ENCODE data around the gene REEP1. TPM values are rescaled to one million over a fixed set of nuclear protein-coding genes. Genes with fewer than 3 reads are reported as not detected.

The REEP1 gene
- total and polyA plus RNA-seq, 9 of the 15 experiments (the other 6 are each of a cell fraction or from before 2014, with no cell fraction given) = 0.11 to 0.67 (median 0.13) TPM

DNA sequence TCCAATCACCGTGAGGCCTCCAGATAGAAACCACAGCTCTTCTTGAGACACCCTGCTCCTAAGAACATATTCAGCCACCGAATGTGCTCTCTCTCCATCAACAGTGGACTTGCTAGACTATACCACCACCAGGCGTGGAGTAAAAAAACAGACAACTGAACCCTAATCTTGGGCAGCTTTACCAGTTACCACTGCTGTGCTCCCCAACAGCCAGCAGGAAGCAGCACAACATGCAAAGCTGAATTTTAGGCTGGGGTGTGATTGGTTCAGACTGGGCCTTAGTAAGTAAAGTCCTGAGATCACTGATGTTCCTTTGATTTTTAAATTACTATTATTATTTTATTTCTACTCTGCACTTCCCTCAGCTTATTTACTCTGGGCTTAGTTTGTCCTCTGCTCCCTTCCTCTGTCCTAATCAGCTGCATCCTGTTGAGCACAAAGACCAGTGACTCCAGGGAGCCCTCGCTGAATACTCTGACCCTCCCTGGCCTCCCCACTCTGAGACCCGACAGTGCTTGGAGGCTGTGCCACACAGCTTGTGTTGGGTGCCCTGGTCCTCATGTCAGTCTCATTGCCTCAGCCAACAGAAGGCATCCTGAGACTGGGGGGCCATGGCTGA, 116.3 kb downstream of the REEP1 start (continued):
- TF ChIP-seq MEIS2 (IDR thresholded peaks at IDR 0.05; ENCODE audit: partially characterized antibody) (no peak), HNRNPH1 (optimal IDR thresholded peaks at IDR 0.05; ENCODE audit: low read depth, low read length) (no peak), FOXA3 (CRISPR knock-in tag; conservative IDR thresholded peaks at IDR 0.05 in 1 of 2, IDR thresholded peaks at IDR 0.05 in 1 of 2) (no peak), RBM22 (IDR thresholded peaks at IDR 0.05; ENCODE audit: low read depth, low read length, poor library complexity, severe bottlenecking) (no peak), DACH1 (IDR thresholded peaks at IDR 0.05; ENCODE audit: partially characterized antibody) (no peak), NEUROD1 (IDR thresholded peaks at IDR 0.05; ENCODE audit: borderline replicate concordance, low read depth, low read length, partially characterized antibody) (no peak), ZNF239 (CRISPR knock-in tag; IDR thresholded peaks at IDR 0.05) (no peak), ETV1 (tag; conservative IDR thresholded peaks at IDR 0.05; ENCODE audit: low read depth) (no peak)
- TF ChIP-seq, protein P1, sequence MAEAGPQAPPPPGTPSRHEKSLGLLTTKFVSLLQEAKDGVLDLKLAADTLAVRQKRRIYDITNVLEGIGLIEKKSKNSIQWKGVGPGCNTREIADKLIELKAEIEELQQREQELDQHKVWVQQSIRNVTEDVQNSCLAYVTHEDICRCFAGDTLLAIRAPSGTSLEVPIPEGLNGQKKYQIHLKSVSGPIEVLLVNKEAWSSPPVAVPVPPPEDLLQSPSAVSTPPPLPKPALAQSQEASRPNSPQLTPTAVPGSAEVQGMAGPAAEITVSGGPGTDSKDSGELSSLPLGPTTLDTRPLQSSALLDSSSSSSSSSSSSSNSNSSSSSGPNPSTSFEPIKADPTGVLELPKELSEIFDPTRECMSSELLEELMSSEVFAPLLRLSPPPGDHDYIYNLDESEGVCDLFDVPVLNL (CRISPR knock-in tag; IDR thresholded peaks at IDR 0.05; ENCODE audit: low read depth) = no peak
- TF ChIP-seq, protein P2, sequence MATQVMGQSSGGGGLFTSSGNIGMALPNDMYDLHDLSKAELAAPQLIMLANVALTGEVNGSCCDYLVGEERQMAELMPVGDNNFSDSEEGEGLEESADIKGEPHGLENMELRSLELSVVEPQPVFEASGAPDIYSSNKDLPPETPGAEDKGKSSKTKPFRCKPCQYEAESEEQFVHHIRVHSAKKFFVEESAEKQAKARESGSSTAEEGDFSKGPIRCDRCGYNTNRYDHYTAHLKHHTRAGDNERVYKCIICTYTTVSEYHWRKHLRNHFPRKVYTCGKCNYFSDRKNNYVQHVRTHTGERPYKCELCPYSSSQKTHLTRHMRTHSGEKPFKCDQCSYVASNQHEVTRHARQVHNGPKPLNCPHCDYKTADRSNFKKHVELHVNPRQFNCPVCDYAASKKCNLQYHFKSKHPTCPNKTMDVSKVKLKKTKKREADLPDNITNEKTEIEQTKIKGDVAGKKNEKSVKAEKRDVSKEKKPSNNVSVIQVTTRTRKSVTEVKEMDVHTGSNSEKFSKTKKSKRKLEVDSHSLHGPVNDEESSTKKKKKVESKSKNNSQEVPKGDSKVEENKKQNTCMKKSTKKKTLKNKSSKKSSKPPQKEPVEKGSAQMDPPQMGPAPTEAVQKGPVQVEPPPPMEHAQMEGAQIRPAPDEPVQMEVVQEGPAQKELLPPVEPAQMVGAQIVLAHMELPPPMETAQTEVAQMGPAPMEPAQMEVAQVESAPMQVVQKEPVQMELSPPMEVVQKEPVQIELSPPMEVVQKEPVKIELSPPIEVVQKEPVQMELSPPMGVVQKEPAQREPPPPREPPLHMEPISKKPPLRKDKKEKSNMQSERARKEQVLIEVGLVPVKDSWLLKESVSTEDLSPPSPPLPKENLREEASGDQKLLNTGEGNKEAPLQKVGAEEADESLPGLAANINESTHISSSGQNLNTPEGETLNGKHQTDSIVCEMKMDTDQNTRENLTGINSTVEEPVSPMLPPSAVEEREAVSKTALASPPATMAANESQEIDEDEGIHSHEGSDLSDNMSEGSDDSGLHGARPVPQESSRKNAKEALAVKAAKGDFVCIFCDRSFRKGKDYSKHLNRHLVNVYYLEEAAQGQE (IDR thresholded peaks at IDR 0.05; ENCODE audit: borderline replicate concordance) = peak; percentile 82
- TF ChIP-seq, protein P2 (CRISPR knock-in tag; IDR thresholded peaks at IDR 0.05; ENCODE audit: low read depth) = no peak
- TF ChIP-seq, protein P3, sequence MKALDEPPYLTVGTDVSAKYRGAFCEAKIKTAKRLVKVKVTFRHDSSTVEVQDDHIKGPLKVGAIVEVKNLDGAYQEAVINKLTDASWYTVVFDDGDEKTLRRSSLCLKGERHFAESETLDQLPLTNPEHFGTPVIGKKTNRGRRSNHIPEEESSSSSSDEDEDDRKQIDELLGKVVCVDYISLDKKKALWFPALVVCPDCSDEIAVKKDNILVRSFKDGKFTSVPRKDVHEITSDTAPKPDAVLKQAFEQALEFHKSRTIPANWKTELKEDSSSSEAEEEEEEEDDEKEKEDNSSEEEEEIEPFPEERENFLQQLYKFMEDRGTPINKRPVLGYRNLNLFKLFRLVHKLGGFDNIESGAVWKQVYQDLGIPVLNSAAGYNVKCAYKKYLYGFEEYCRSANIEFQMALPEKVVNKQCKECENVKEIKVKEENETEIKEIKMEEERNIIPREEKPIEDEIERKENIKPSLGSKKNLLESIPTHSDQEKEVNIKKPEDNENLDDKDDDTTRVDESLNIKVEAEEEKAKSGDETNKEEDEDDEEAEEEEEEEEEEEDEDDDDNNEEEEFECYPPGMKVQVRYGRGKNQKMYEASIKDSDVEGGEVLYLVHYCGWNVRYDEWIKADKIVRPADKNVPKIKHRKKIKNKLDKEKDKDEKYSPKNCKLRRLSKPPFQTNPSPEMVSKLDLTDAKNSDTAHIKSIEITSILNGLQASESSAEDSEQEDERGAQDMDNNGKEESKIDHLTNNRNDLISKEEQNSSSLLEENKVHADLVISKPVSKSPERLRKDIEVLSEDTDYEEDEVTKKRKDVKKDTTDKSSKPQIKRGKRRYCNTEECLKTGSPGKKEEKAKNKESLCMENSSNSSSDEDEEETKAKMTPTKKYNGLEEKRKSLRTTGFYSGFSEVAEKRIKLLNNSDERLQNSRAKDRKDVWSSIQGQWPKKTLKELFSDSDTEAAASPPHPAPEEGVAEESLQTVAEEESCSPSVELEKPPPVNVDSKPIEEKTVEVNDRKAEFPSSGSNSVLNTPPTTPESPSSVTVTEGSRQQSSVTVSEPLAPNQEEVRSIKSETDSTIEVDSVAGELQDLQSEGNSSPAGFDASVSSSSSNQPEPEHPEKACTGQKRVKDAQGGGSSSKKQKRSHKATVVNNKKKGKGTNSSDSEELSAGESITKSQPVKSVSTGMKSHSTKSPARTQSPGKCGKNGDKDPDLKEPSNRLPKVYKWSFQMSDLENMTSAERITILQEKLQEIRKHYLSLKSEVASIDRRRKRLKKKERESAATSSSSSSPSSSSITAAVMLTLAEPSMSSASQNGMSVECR (CRISPR knock-in tag; IDR thresholded peaks at IDR 0.05) = no peak
